Hepatocyte (in vitro differentiated cells): ENCODE data around the gene TMEM252. TPM values are rescaled to one million over a fixed set of nuclear protein-coding genes. Genes with fewer than 3 reads are reported as not detected.

Experiments
- DNase-seq: peaks from one replicate; pipeline ENCODE4 v3.0.0-alpha.2; 2016; ENCODE audit warnings: low spot score
- H2AFZ ChIP-seq: fragments of 200-600 bp; sonication (generic); 2 replicates; pipeline ENCODE4 v1.6.0; 2016; ENCODE audit warnings: antibody characterized with exemption, mild to moderate bottlenecking
- H3K27ac ChIP-seq: fragments of 200-600 bp; sonication (generic); 2 replicates; pipeline ENCODE4 v1.5.1; 2016; ENCODE audit warnings: mild to moderate bottlenecking
- H3K27me3 ChIP-seq: fragments of 200-600 bp; sonication (generic); 2 replicates; pipeline ENCODE4 v1.6.1; 2016
- H3K36me3 ChIP-seq: fragments of 200-600 bp; sonication (generic); replicated peaks from 2 replicates; pipeline ENCODE4 v1.5.1; 2016; ENCODE audit warnings: low read depth; ENCODE audit not compliant: insufficient read depth
- H3K4me1 ChIP-seq: fragments of 200-600 bp; sonication (generic); 2 replicates; pipeline ENCODE4 v1.5.1; 2016; ENCODE audit warnings: mild to moderate bottlenecking, moderate library complexity; ENCODE audit not compliant: insufficient read depth
- H3K4me2 ChIP-seq: fragments of 200-600 bp; sonication (generic); 2 replicates; pipeline ENCODE4 v1.6.0; 2016
- H3K4me3 ChIP-seq: fragments of 200-600 bp; sonication (generic); 2 replicates; pipeline ENCODE4 v1.5.1; 2016; ENCODE audit warnings: mild to moderate bottlenecking
- H3K79me2 ChIP-seq: fragments of 200-600 bp; sonication (generic); 2 replicates; pipeline ENCODE4 v1.6.0; 2017; ENCODE audit warnings: mild to moderate bottlenecking
- H3K9me2 ChIP-seq: fragments of 200-600 bp; sonication (generic); replicated peaks from 2 replicates; pipeline ENCODE4 v1.6.0; 2017; ENCODE audit warnings: mild to moderate bottlenecking; ENCODE audit not compliant: insufficient read depth
- H3K9me3 ChIP-seq: fragments of 200-600 bp; sonication (generic); 2 replicates; pipeline ENCODE4 v1.5.1; 2016; ENCODE audit warnings: low read depth, mild to moderate bottlenecking
- H4K20me1 ChIP-seq: fragments of 200-600 bp; sonication (generic); 2 replicates; pipeline ENCODE4 v1.6.0; 2016; ENCODE audit warnings: mild to moderate bottlenecking; ENCODE audit not compliant: insufficient read depth, poor library complexity, severe bottlenecking
- EZH2 ChIP-seq: fragments of 200-600 bp; sonication (generic); IDR thresholded peaks from 2 replicates; pipeline ENCODE4 v1.6.1; 2016; ENCODE audit warnings: antibody characterized with exemption, mild to moderate bottlenecking, borderline replicate concordance
- EZH2phosphoT487 ChIP-seq: fragments of 200-600 bp; sonication (generic); IDR thresholded peaks from one replicate; pipeline ENCODE4 v1.6.1; 2018; ENCODE audit warnings: antibody characterized with exemption, mild to moderate bottlenecking, low read depth, moderate library complexity; ENCODE audit not compliant: unreplicated experiment, severe bottlenecking
- WGBS: methylation state at CpG from one replicate; pipeline ENCODE4 v1.1.6; 2016; ENCODE audit warnings: low lambda C conversion rate; ENCODE audit errors: missing lambda C conversion rate; 5-methylcytosine and 5-hydroxymethylcytosine counted together
- polyA plus RNA-seq: library from polyadenylated mRNA; unstranded; fragments of >200 nt; fragmentation: Nextera tagmentation; extraction: Ambion mirVana; gene quantifications from 2 replicates; pipeline ENCODE4 v1.2.1, GENCODE V29; 2016
- total RNA-seq: library from RNA; depleted of rRNA; stranded (reverse); fragments of >200 nt; gene quantifications from 2 replicates; pipeline ENCODE4 v1.2.3, GENCODE V29; 2014
- TF ChIP-seq, protein P1 (sequence below): fragments of 200-600 bp; sonication (generic); IDR thresholded peaks from 2 replicates; pipeline ENCODE4 v1.5.1; 2016; ENCODE audit warnings: antibody characterized with exemption, mild to moderate bottlenecking; ENCODE audit not compliant: poor library complexity

The TMEM252 gene
- total and polyA plus RNA-seq, 2 experiments from 2014 or later: 0.16 TPM; not detected in 1

GRCh38 chr9:68577774-68578591 is 37.3 kb upstream of the TMEM252 start:
- 89% methylated on average over 7 of the region's 7 CpGs for WGBS

GRCh38 chr9:68575817-68576216 is 35.1 kb upstream of the TMEM252 start:
- Histone ChIP-seq H3K4me1 (no peaks in the 10 kb centered on the region), H3K27me3 (no peaks in the 10 kb centered on the region), H3K9me3 (no peaks in the 10 kb centered on the region), H2AFZ (no peak overlapping the region), H3K27ac (no peak overlapping the region), H4K20me1 (no peaks in the 10 kb centered on the region), H3K4me3 (no peak overlapping the region), H3K79me2 (no peaks in the 10 kb centered on the region), H3K4me2 (no peak overlapping the region), H3K36me3 (no peaks in the 10 kb centered on the region), H3K9me2 (no peaks in the 10 kb centered on the region)
- 64% methylated on average over 5 of the region's 5 CpGs for WGBS
- TF ChIP-seq, protein P1, sequence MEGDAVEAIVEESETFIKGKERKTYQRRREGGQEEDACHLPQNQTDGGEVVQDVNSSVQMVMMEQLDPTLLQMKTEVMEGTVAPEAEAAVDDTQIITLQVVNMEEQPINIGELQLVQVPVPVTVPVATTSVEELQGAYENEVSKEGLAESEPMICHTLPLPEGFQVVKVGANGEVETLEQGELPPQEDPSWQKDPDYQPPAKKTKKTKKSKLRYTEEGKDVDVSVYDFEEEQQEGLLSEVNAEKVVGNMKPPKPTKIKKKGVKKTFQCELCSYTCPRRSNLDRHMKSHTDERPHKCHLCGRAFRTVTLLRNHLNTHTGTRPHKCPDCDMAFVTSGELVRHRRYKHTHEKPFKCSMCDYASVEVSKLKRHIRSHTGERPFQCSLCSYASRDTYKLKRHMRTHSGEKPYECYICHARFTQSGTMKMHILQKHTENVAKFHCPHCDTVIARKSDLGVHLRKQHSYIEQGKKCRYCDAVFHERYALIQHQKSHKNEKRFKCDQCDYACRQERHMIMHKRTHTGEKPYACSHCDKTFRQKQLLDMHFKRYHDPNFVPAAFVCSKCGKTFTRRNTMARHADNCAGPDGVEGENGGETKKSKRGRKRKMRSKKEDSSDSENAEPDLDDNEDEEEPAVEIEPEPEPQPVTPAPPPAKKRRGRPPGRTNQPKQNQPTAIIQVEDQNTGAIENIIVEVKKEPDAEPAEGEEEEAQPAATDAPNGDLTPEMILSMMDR: no peak
- no peak for TF ChIP-seq EZH2
- no peak for TF ChIP-seq EZH2phosphoT487
- no peak for DNase-seq

More at GRCh38 chr9:68577774-68578591, 37.3 kb upstream of the TMEM252 start:
- Histone ChIP-seq H3K27ac (no peak overlapping the region), H3K9me3 (no peaks in the 10 kb centered on the region), H3K79me2 (no peaks in the 10 kb centered on the region), H2AFZ (no peak overlapping the region), H3K9me2 (no peaks in the 10 kb centered on the region), H3K4me2 (no peak overlapping the region), H4K20me1 (no peaks in the 10 kb centered on the region), H3K4me1 (no peaks in the 10 kb centered on the region), H3K4me3 (no peak overlapping the region), H3K36me3 (no peaks in the 10 kb centered on the region), H3K27me3 (no peaks in the 10 kb centered on the region)
- DNase-seq: no peak
- no peak for TF ChIP-seq EZH2
- TF ChIP-seq EZH2phosphoT487: no peak
- TF ChIP-seq, protein P1: no peak

DNA sequence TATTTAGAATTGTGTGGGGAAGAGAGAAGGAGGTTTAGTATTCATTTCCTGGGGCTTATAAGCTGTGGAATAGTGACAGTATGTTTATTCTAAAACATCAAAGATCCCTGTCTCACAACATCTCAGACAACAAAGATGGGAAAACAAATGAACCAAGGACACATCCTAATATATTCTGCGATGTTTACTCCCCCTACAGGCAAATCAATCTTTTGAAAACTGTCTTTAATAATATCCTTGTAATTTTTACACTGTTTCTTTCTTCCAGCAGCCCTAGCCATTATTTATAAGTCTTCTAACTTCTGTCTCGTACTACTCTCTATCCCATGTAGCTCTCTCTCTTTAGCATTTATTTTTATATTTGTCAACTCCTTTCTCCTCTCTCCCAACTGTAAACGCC is 33.5 kb upstream of the TMEM252 start:
- 68% methylated on average over 3 of the region's 3 CpGs for whole genome bisulfite sequencing
- TF ChIP-seq EZH2phosphoT487 (no peak), EZH2 (no peak)
- TF ChIP-seq, protein P1: peak; percentile 34

More for the DNA sequence above, 33.5 kb upstream of the TMEM252 start:
- H2AFZ ChIP-seq: no peak overlapping the region
- H3K27ac ChIP-seq: no peak overlapping the region
- DNase-seq: no peak
- no peak overlapping the region for H3K4me2 ChIP-seq
- no peak overlapping the region for H3K4me3 ChIP-seq
- H3K9me3 ChIP-seq: no peaks in the 10 kb centered on the region
- no peaks in the 10 kb centered on the region for H3K9me2 ChIP-seq
- H3K27me3 ChIP-seq: no peaks in the 10 kb centered on the region
- no peaks in the 10 kb centered on the region for H3K79me2 ChIP-seq
- no peaks in the 10 kb centered on the region for H4K20me1 ChIP-seq
- H3K4me1 ChIP-seq: no peaks in the 10 kb centered on the region
- H3K36me3 ChIP-seq: no peaks in the 10 kb centered on the region
